Activated CD4-positive, alpha-beta T cell treated with anti-CD3 and anti-CD28 coated beads, Interleukin-2, amount 10 ng/mL, durations not matched to agents 7 days and 5 days (primary cell): ENCODE results near the gene MICAL2. TPM values are rescaled to one million over a fixed set of nuclear protein-coding genes. Genes with fewer than 3 reads are reported as not detected.

Source experiments
- CTCF ChIA-PET: fragments of 350-600 bp; sonication (Branson Sonifier 250); formaldehyde crosslinking; loops from one replicate; lab custom pipeline; 2021; ENCODE audit warnings: antibody characterized with exemption; lab: Charles Lee
- POLR2A ChIA-PET: fragments of 350-600 bp; sonication (Branson Sonifier 250); formaldehyde crosslinking; loops from one replicate; lab custom pipeline; 2021; ENCODE audit warnings: antibody characterized with exemption; lab: Charles Lee
- DNase-seq: peaks from one replicate; pipeline ENCODE4 v3.0.0-alpha.2; 2020
- H3K27ac Mint-ChIP-seq: one replicate; pipeline ENCODE4 v1.8.0; 2021; ENCODE audit warnings: mild to moderate bottlenecking, moderate library complexity, mixed read lengths
- H3K27me3 Mint-ChIP-seq: one replicate; pipeline ENCODE4 v1.8.0; 2021; ENCODE audit warnings: mixed read lengths
- H3K36me3 Mint-ChIP-seq: one replicate; pipeline ENCODE4 v1.8.0; 2021; ENCODE audit warnings: low read depth, mixed read lengths
- H3K4me1 Mint-ChIP-seq: one replicate; pipeline ENCODE4 v1.8.0; 2021; ENCODE audit warnings: mixed read lengths
- H3K4me3 Mint-ChIP-seq: one replicate; pipeline ENCODE4 v1.8.0; 2021; ENCODE audit warnings: mild to moderate bottlenecking, moderate library complexity, mixed read lengths
- H3K9me3 Mint-ChIP-seq: one replicate; pipeline ENCODE4 v1.8.0; 2021; ENCODE audit warnings: mixed read lengths
- total RNA-seq, 2 experiments: library from RNA; stranded (reverse); gene quantifications; one replicate each; pipeline ENCODE4 v1.2.3, GENCODE V29; 2021

Gene MICAL2
- total RNA-seq, 2 experiments from 2014 or later: 45.5 to 47.3 TPM

GRCh38 chr11:12176410-12176809 is 66.0 kb downstream of the MICAL2 start:
- Mint-ChIP-seq H3K27me3 (no peaks in the 10 kb centered on the region), H3K36me3 (peaks cover 27% of the 10 kb centered on the region), H3K9me3 (peaks cover under 1% of the 10 kb centered on the region), H3K4me3 (no peak overlapping the region), H3K4me1 (peaks cover 71% of the 10 kb centered on the region), H3K27ac (peak overlapping the region; percentile 84)
- CTCF ChIA-PET: interaction anchor here (1.9 kb wide), 1 partner anchor 12 kb away, joined by 7 read pairs; no protein-coding TSS in a partner anchor
- no peak for DNase-seq
- POLR2A ChIA-PET: interaction anchor here (0.8 to 1.3 kb wide), 2 partner anchors 23 to 186 kb away, joined by 3 read pairs; no protein-coding TSS in a partner anchor

GRCh38 chr11:12177739-12178338 is 67.4 kb downstream of the MICAL2 start:
- ChIA-PET POLR2A (interaction anchor here (0.5 to 1.7 kb wide), 3 partner anchors 14 to 68 kb away, joined by 3 to 4 read pairs (median 4); no protein-coding TSS in a partner anchor), CTCF (interaction anchor here (0.7 to 2.3 kb wide), 11 partner anchors 9 to 106 kb away, joined by 3 to 19 read pairs (median 4); no protein-coding TSS in a partner anchor)
- Mint-ChIP-seq H3K27ac (no peak overlapping the region), H3K36me3 (peaks cover 25% of the 10 kb centered on the region), H3K4me1 (peaks cover 66% of the 10 kb centered on the region), H3K4me3 (no peak overlapping the region), H3K9me3 (no peaks in the 10 kb centered on the region), H3K27me3 (no peaks in the 10 kb centered on the region)
- DNase-seq: no peak

DNA sequence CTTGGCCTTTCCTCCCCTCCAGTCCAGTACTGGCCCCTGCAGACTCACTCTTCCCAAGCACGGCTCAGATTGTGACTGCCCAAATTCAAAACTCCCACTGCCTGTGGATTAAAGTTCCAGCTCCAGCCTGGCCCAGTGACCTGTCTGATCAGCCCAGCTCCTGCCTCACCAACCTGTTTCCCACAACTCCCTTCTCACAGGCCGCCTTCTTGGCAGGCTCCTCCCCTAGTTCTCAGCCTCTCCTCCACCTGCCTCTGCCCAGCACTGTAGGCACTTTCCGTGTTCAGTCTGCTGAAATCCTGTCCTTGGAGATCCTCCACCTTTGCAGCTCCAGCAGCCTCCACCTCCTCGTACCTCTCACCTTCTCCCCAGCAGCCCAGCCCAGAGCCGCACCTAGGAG is 68.6 kb downstream of the MICAL2 start:
- peaks cover 23% of the 10 kb centered on the region for H3K36me3 Mint-ChIP-seq
- ChIA-PET CTCF (interaction anchor here (1.1 to 2.3 kb wide), 8 partner anchors 11 to 91 kb away, joined by 3 to 19 read pairs (median 4); no protein-coding TSS in a partner anchor), POLR2A (interaction anchor here (1.7 kb wide), 1 partner anchor 70 kb away, joined by 3 read pairs; no protein-coding TSS in a partner anchor)
- no peak for DNase-seq
- H3K27ac Mint-ChIP-seq: peak overlapping the region; percentile 77
- H3K9me3 Mint-ChIP-seq: no peaks in the 10 kb centered on the region
- H3K4me3 Mint-ChIP-seq: no peak overlapping the region
- peaks cover 64% of the 10 kb centered on the region for H3K4me1 Mint-ChIP-seq
- no peaks in the 10 kb centered on the region for H3K27me3 Mint-ChIP-seq

GRCh38 chr11:12179531-12179930 is 69.1 kb downstream of the MICAL2 start:
- Mint-ChIP-seq H3K9me3 (no peaks in the 10 kb centered on the region), H3K4me3 (no peak overlapping the region), H3K27me3 (no peaks in the 10 kb centered on the region), H3K4me1 (peaks cover 60% of the 10 kb centered on the region), H3K36me3 (peaks cover 23% of the 10 kb centered on the region), H3K27ac (peak overlapping the region; percentile 77)
- CTCF ChIA-PET: interaction anchor here (1.1 to 2.3 kb wide), 5 partner anchors 10 to 92 kb away, joined by 3 to 19 read pairs (median 3); no protein-coding TSS in a partner anchor
- DNase-seq: no peak
- POLR2A ChIA-PET: interaction anchor here (1.7 kb wide), 1 partner anchor 70 kb away, joined by 3 read pairs; no protein-coding TSS in a partner anchor

GRCh38 chr11:12180257-12181205 is 70.1 kb downstream of the MICAL2 start:
- Mint-ChIP-seq H3K4me1 (peaks cover 50% of the 10 kb centered on the region), H3K36me3 (peaks cover 21% of the 10 kb centered on the region), H3K9me3 (no peaks in the 10 kb centered on the region), H3K27ac (no peak overlapping the region), H3K27me3 (no peaks in the 10 kb centered on the region), H3K4me3 (no peak overlapping the region)
- ChIA-PET CTCF (interaction anchor here (1.3 kb wide), 3 partner anchors 9 to 18 kb away, joined by 3 to 5 read pairs (median 3); no protein-coding TSS in a partner anchor), POLR2A (no interaction called here)
- DNase-seq: no peak

DNA sequence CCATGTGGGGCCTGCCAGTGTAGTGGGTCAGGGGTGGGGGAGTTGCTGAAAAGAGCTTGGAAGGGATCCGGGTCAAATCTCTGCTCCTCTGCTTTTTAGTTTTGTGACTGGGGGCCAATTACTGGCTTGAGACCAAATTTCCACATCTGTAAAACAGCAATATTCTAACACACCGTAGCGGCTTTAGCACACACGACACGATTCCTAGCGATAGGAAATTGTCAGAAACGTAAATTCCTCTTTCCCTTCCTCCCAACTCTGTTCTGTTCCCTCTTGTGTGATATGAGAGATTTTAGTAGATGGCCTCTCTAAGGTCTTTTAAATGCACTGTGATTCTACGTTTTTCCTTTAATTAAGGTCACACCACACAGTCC is 71.9 kb downstream of the MICAL2 start:
- Mint-ChIP-seq H3K27ac (no peak overlapping the region), H3K4me1 (peaks cover 40% of the 10 kb centered on the region), H3K9me3 (no peaks in the 10 kb centered on the region), H3K27me3 (no peaks in the 10 kb centered on the region), H3K4me3 (no peak overlapping the region), H3K36me3 (peaks cover 18% of the 10 kb centered on the region)
- CTCF ChIA-PET: interaction anchor here (1.0 to 1.5 kb wide), 2 partner anchors 25 to 31 kb away, joined by 3 read pairs; no protein-coding TSS in a partner anchor
- POLR2A ChIA-PET: no interaction called here
- DNase-seq: no peak

DNA sequence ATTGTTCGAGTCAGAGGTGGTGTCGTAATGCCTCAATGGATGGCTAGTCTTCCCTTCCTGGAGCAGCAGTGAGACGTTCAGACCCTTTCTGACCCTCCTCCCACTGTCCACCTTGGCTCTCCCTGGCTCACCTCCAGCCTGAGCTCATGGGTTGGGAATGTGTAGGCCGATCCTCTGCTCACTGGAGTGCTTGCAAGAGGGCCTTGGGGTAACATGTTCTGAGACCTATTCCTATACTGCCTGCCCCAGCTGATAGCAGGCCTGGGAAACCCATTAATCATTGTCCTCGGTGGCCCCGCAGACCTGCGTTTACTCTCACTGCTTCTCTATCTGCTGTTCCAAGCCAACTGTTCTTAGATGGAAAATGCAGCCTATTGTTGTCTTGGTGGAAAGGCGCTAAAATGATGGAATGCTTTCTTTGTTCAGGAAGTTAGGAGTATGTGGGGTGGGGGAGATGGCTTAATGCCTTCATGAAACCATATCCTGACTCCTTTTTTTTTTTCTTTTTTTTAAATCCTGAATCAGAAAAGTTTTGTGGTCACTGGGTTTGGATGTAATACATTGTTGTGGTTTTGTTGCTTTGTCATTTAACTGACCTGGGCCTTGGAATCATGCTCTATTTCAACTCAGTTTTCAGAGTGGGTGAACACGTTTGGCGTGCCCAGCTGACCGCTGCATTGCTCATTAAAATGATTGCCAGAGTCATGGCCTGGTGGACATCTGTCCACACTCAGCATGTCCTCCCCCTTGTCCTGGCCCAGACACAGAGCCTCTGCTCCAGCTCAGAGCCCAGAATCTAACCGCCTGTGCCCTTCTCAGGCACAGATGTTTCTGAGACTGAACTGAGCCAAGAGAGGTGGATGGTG is 72.5 kb downstream of the MICAL2 start:
- H3K4me3 Mint-ChIP-seq: no peak overlapping the region
- no peaks in the 10 kb centered on the region for H3K27me3 Mint-ChIP-seq
- peaks cover 37% of the 10 kb centered on the region for H3K4me1 Mint-ChIP-seq
- CTCF ChIA-PET: interaction anchor here (1.0 to 8.3 kb wide), 4 partner anchors 15 to 52 kb away, joined by 3 to 53 read pairs (median 4); no protein-coding TSS in a partner anchor
- H3K27ac Mint-ChIP-seq: no peak overlapping the region
- DNase-seq: no peak
- peaks cover 12% of the 10 kb centered on the region for H3K36me3 Mint-ChIP-seq
- POLR2A ChIA-PET: no interaction called here
- H3K9me3 Mint-ChIP-seq: no peaks in the 10 kb centered on the region

- Mint-ChIP-seq H3K4me1 (peaks cover 34% of the 10 kb centered on the region), H3K4me3 (no peak overlapping the region), H3K36me3 (peaks cover 8% of the 10 kb centered on the region), H3K9me3 (no peaks in the 10 kb centered on the region), H3K27me3 (no peaks in the 10 kb centered on the region), H3K27ac (no peak overlapping the region)
- no peak for DNase-seq
- ChIA-PET CTCF (interaction anchor here (1.0 to 8.3 kb wide), 5 partner anchors 14 to 75 kb away, joined by 3 to 53 read pairs (median 4); no protein-coding TSS in a partner anchor), POLR2A (interaction anchor here (1.0 kb wide), 1 partner anchor 9 kb away, joined by 3 read pairs; no protein-coding TSS in a partner anchor)
Observed at GRCh38 chr11:12183827-12184620, 73.6 kb downstream of the MICAL2 start.

- peaks cover 6% of the 10 kb centered on the region for H3K36me3 Mint-ChIP-seq
- no peaks in the 10 kb centered on the region for H3K27me3 Mint-ChIP-seq
- H3K27ac Mint-ChIP-seq: no peak overlapping the region
- peaks cover 34% of the 10 kb centered on the region for H3K4me1 Mint-ChIP-seq
- ChIA-PET POLR2A (interaction anchor here (1.0 kb wide), 1 partner anchor 9 kb away, joined by 3 read pairs; no protein-coding TSS in a partner anchor), CTCF (interaction anchor here (1.0 to 8.3 kb wide), 4 partner anchors 13 to 76 kb away, joined by 3 to 53 read pairs (median 4); no protein-coding TSS in a partner anchor)
- no peak overlapping the region for H3K4me3 Mint-ChIP-seq
- H3K9me3 Mint-ChIP-seq: no peaks in the 10 kb centered on the region
- DNase-seq: no peak
Observed at GRCh38 chr11:12184699-12185098, 74.3 kb downstream of the MICAL2 start.

DNA sequence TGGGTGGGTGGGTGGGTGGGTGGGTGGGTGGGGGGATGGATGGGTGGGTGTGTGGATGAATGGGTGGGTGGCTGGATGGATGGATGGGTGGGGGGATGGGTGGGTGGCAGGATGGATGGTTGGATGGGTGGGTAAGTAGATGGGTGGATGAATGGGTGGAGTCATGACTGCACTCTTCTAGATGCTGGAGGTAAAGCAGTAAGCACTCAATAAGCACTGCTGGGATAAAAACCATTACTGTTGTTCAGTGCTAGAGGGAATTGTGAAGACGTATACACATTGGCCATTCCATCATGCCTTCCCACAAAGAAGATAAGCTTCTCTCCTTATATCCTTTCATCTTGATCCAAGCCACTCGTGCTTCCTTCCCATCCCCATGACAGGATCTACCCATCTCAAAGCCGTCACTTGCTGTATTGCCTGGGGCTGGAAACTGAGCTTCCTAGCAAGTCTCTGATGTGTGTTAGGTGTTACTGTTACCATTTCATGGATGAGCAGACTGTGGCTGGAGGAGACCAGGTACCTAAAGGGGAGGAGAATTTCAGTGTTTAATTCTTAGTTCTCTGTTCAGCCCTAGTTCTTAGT is 74.8 kb downstream of the MICAL2 start:
- ChIA-PET CTCF (interaction anchor here (1.0 to 8.3 kb wide), 5 partner anchors 13 to 76 kb away, joined by 3 to 53 read pairs (median 3); no protein-coding TSS in a partner anchor), POLR2A (interaction anchor here (1.0 kb wide), 1 partner anchor 10 kb away, joined by 3 read pairs; no protein-coding TSS in a partner anchor)
- Mint-ChIP-seq H3K36me3 (peaks cover 5% of the 10 kb centered on the region), H3K9me3 (no peaks in the 10 kb centered on the region), H3K4me3 (no peak overlapping the region), H3K4me1 (peaks cover 36% of the 10 kb centered on the region), H3K27me3 (no peaks in the 10 kb centered on the region), H3K27ac (no peak overlapping the region)
- DNase-seq: no peak
